ENCODE results near the gene MGAT5.

GRCh38 chr2:134227666-134228065 lies 26.2 kb upstream of the MGAT5 start:
- TF ChIP-seq CTCF (conservative IDR thresholded peaks at IDR 0.05) (no peak), ZFX (IDR thresholded peaks at IDR 0.05) (no peak)
